Measurements from ENCODE around the gene CNTN2. TPM values are rescaled to one million over a fixed set of nuclear protein-coding genes. Genes with fewer than 3 reads are reported as not detected.

CNTN2 gene
- total RNA-seq, 1 donor from 2014 or later, result 208 TPM

GRCh38 chr1:205049479-205049878, 6.5 kb downstream of the CNTN2 start:
- Mint-ChIP-seq H3K4me3 (ENCODE audit: unreplicated experiment) (no peak overlapping the region), H3K27me3 (ENCODE audit: unreplicated experiment) (peaks cover 18% of the 10 kb centered on the region), H3K9me3 (ENCODE audit: unreplicated experiment) (peaks cover 10% of the 10 kb centered on the region), H3K27ac (ENCODE audit: unreplicated experiment) (peak overlapping the region; percentile 29), H3K4me1 (ENCODE audit: low read depth, unreplicated experiment) (peaks cover 63% of the 10 kb centered on the region), H3K36me3 (ENCODE audit: unreplicated experiment) (no peaks in the 10 kb centered on the region)
- TF ChIP-seq, protein P1, sequence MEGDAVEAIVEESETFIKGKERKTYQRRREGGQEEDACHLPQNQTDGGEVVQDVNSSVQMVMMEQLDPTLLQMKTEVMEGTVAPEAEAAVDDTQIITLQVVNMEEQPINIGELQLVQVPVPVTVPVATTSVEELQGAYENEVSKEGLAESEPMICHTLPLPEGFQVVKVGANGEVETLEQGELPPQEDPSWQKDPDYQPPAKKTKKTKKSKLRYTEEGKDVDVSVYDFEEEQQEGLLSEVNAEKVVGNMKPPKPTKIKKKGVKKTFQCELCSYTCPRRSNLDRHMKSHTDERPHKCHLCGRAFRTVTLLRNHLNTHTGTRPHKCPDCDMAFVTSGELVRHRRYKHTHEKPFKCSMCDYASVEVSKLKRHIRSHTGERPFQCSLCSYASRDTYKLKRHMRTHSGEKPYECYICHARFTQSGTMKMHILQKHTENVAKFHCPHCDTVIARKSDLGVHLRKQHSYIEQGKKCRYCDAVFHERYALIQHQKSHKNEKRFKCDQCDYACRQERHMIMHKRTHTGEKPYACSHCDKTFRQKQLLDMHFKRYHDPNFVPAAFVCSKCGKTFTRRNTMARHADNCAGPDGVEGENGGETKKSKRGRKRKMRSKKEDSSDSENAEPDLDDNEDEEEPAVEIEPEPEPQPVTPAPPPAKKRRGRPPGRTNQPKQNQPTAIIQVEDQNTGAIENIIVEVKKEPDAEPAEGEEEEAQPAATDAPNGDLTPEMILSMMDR (IDR thresholded peaks at IDR 0.05; ENCODE audit: partially characterized antibody, unreplicated experiment), result no peak
- DNase-seq, result no peak

DNA sequence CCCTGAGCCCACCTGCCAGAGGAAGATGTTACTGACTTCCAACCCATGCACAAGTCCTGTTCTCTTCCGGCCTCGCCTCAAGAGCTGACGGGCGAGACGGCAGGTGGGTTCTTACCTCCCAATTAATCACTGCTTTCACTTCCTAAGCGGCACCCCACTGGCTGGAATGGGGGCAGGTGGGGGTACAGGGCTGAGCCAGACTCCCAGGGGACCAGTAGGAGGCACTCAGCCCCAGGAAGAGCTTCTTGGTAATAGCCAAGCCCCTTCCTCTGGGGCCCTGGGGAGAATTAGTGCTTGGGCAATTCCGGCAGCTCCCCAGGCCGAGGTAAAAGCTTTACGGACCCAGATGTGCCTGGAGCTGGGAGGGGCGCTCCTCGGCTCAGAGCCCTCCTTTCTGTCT, 9.7 kb downstream of the CNTN2 start:
- Mint-ChIP-seq H3K27me3 (ENCODE audit: unreplicated experiment) (peaks cover 22% of the 10 kb centered on the region), H3K4me3 (ENCODE audit: unreplicated experiment) (peak overlapping the region; percentile 42), H3K9me3 (ENCODE audit: unreplicated experiment) (peaks cover 15% of the 10 kb centered on the region), H3K27ac (ENCODE audit: unreplicated experiment) (peak overlapping the region; percentile 59), H3K4me1 (ENCODE audit: low read depth, unreplicated experiment) (peaks cover 73% of the 10 kb centered on the region), H3K36me3 (ENCODE audit: unreplicated experiment) (no peaks in the 10 kb centered on the region)
- DNase-seq, result peak; percentile 44
- TF ChIP-seq, protein P1 (IDR thresholded peaks at IDR 0.05; ENCODE audit: partially characterized antibody, unreplicated experiment), result no peak

- H3K4me3 Mint-ChIP-seq (ENCODE audit: unreplicated experiment), result peak overlapping the region; percentile 57
- peaks cover 15% of the 10 kb centered on the region for H3K9me3 Mint-ChIP-seq (ENCODE audit: unreplicated experiment)
- TF ChIP-seq, protein P1 (IDR thresholded peaks at IDR 0.05; ENCODE audit: partially characterized antibody, unreplicated experiment), result no peak
- peaks cover 22% of the 10 kb centered on the region for H3K27me3 Mint-ChIP-seq (ENCODE audit: unreplicated experiment)
- H3K36me3 Mint-ChIP-seq (ENCODE audit: unreplicated experiment), result no peaks in the 10 kb centered on the region
- H3K27ac Mint-ChIP-seq (ENCODE audit: unreplicated experiment), result peak overlapping the region; percentile 15
- H3K4me1 Mint-ChIP-seq (ENCODE audit: low read depth, unreplicated experiment), result peaks cover 69% of the 10 kb centered on the region
- DNase-seq, result no peak
These were observed 10.3 kb downstream of the CNTN2 start for GRCh38 chr1:205053296-205053695.

DNA sequence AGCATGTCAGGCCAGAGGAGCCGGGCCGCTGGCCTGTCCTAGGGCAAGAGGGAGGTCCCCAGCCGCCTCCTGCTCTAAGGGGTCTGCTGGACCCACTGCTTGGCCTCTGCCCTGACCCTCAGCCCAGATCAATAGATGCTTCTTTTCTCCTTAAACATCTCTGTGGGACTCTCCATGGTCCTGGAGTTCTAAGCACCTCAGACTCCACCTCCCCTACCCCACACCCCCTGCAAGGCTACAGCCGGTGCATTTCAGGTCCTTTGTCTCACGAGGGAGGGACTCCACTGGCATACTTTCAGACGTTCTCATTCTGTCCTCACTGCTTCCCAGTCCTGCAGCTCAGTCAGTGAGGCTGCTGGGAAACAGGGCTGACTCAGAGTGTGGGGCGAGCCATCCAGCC, 11.0 kb downstream of the CNTN2 start:
- TF ChIP-seq, protein P1 (IDR thresholded peaks at IDR 0.05; ENCODE audit: partially characterized antibody, unreplicated experiment), result no peak
- Mint-ChIP-seq H3K4me3 (ENCODE audit: unreplicated experiment) (peak overlapping the region; percentile 57), H3K27me3 (ENCODE audit: unreplicated experiment) (peaks cover 19% of the 10 kb centered on the region), H3K27ac (ENCODE audit: unreplicated experiment) (peak overlapping the region; percentile 52), H3K36me3 (ENCODE audit: unreplicated experiment) (no peaks in the 10 kb centered on the region), H3K9me3 (ENCODE audit: unreplicated experiment) (peaks cover 14% of the 10 kb centered on the region), H3K4me1 (ENCODE audit: low read depth, unreplicated experiment) (peaks cover 62% of the 10 kb centered on the region)
- DNase-seq, result no peak

DNA sequence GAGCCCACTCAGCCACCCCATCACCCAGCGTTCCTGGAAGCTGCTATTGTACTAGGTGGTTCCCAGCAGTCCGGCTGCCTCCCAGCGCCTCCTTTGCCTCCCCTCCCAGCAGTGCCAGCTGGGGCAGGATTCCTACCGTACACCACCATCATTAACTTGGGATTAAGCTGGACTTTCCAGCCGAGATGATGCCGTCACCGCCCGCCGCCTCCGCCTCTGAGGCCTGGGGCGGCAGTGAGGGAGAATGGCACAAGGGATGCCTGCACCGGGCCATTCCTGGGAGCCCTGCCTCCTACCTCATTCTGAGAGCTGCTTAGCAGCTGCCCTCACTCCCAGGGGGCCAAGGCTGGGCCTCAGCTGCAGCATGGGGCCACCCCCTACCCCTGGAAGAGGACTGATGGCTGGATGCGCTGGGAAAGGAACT, 13.2 kb downstream of the CNTN2 start:
- peak; percentile 85 for DNase-seq
- TF ChIP-seq, protein P1 (IDR thresholded peaks at IDR 0.05; ENCODE audit: partially characterized antibody, unreplicated experiment), result no peak
- H3K4me1 Mint-ChIP-seq (ENCODE audit: low read depth, unreplicated experiment), result peaks cover 49% of the 10 kb centered on the region
- H3K4me3 Mint-ChIP-seq (ENCODE audit: unreplicated experiment), result peak overlapping the region; percentile 55
- H3K9me3 Mint-ChIP-seq (ENCODE audit: unreplicated experiment), result peaks cover 14% of the 10 kb centered on the region
- H3K27me3 Mint-ChIP-seq (ENCODE audit: unreplicated experiment), result peaks cover 21% of the 10 kb centered on the region
- peak overlapping the region; percentile 85 for H3K27ac Mint-ChIP-seq (ENCODE audit: unreplicated experiment)
- no peaks in the 10 kb centered on the region for H3K36me3 Mint-ChIP-seq (ENCODE audit: unreplicated experiment)
